HEK293T (cell line): ENCODE results near the gene PCBP4.

Experiments
- BHLHE40 ChIP-seq: fragments of 450-650 bp; IDR thresholded peaks from 2 replicates; pipeline ENCODE4 v1.6.1; 2016; ENCODE audit warnings: mild to moderate bottlenecking, moderate library complexity, borderline replicate concordance
- CTBP1 ChIP-seq: fragments of 450-650 bp; IDR thresholded peaks from 2 replicates; pipeline ENCODE4 v1.6.1; 2016; ENCODE audit warnings: borderline replicate concordance
- FOXA1 ChIP-seq: fragments of 450-650 bp; IDR thresholded peaks from 2 replicates; pipeline ENCODE4 v1.6.1; 2016; ENCODE audit warnings: mild to moderate bottlenecking
- FOXM1 ChIP-seq: fragments of 450-650 bp; IDR thresholded peaks from 2 replicates; pipeline ENCODE4 v1.6.1; 2017; ENCODE audit warnings: mild to moderate bottlenecking, borderline replicate concordance
- LEF1 ChIP-seq: fragments of 450-650 bp; IDR thresholded peaks from 2 replicates; pipeline ENCODE4 v1.6.1; 2017; ENCODE audit warnings: mild to moderate bottlenecking, borderline replicate concordance
- PKNOX1 ChIP-seq: fragments of 450-650 bp; IDR thresholded peaks from 2 replicates; pipeline ENCODE4 v1.6.1; 2016
- SP1 ChIP-seq: fragments of 450-650 bp; IDR thresholded peaks from 2 replicates; pipeline ENCODE4 v1.6.1; 2017
- SUZ12 ChIP-seq: fragments of 450-650 bp; IDR thresholded peaks from 2 replicates; pipeline ENCODE4 v1.6.1; 2016; ENCODE audit warnings: mild to moderate bottlenecking
- TARDBP ChIP-seq: fragments of 450-650 bp; IDR thresholded peaks from 2 replicates; pipeline ENCODE4 v1.6.1; 2016
- ZNF384 ChIP-seq: fragments of 450-650 bp; IDR thresholded peaks from 2 replicates; pipeline ENCODE4 v1.6.1; 2016

GRCh38 chr3:51931756-51932155, 35.5 kb downstream of the PCBP4 start:
- no peak for TF ChIP-seq SP1
- no peak for TF ChIP-seq SUZ12
- TF ChIP-seq PKNOX1 = no peak
- no peak for TF ChIP-seq TARDBP
- no peak for TF ChIP-seq CTBP1
- no peak for TF ChIP-seq LEF1
- no peak for TF ChIP-seq BHLHE40
- no peak for TF ChIP-seq FOXM1
- TF ChIP-seq FOXA1 = no peak
- TF ChIP-seq ZNF384 = no peak
